ENCODE measurements around the gene SCUBE3.

Gene SCUBE3

DNA sequence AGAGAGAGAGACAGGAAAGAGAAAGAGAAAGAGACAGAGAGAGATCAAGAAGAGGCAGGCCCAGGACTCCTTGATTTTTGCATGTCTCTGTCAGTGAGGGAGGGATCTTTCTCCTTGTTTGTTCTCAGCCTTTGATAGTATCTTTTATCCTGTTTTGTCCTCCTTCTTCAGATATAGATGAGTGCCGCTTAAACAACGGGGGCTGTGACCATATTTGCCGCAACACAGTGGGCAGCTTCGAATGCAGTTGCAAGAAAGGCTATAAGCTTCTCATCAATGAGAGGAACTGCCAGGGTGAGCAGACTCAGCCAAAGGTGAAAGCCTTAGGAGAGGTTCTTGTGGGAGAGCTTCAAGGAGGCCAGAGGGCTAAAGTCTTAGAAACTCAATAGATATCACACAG lies 25.8 kb downstream of the SCUBE3 start:
- H4K20me1 ChIP-seq (ENCODE audit: insufficient read depth, low read length): no peaks in the 10 kb centered on the region
- H3K9me2 ChIP-seq (ENCODE audit: low read depth, low read length): no peaks in the 10 kb centered on the region
- no peaks in the 10 kb centered on the region for H3K79me2 ChIP-seq (ENCODE audit: insufficient read depth, low read length)
- no peak overlapping the region for H3K4me2 ChIP-seq (ENCODE audit: low read length)
- no peaks in the 10 kb centered on the region for H3K27me3 ChIP-seq (ENCODE audit: insufficient read depth, low read length)
- no peaks in the 10 kb centered on the region; the same call in 1 of the 2 replicates for H3K9me3 ChIP-seq (ENCODE audit: low read length)
- H3K27ac ChIP-seq (ENCODE audit: low read depth, low read length, poor library complexity, severe bottlenecking): no peak overlapping the region
- H3K4me3 ChIP-seq (ENCODE audit: low read depth, low read length, poor library complexity, severe bottlenecking): no peak overlapping the region
- no peaks in the 10 kb centered on the region for H3F3A ChIP-seq (ENCODE audit: insufficient read depth, low read length)
- TF ChIP-seq, protein P1, sequence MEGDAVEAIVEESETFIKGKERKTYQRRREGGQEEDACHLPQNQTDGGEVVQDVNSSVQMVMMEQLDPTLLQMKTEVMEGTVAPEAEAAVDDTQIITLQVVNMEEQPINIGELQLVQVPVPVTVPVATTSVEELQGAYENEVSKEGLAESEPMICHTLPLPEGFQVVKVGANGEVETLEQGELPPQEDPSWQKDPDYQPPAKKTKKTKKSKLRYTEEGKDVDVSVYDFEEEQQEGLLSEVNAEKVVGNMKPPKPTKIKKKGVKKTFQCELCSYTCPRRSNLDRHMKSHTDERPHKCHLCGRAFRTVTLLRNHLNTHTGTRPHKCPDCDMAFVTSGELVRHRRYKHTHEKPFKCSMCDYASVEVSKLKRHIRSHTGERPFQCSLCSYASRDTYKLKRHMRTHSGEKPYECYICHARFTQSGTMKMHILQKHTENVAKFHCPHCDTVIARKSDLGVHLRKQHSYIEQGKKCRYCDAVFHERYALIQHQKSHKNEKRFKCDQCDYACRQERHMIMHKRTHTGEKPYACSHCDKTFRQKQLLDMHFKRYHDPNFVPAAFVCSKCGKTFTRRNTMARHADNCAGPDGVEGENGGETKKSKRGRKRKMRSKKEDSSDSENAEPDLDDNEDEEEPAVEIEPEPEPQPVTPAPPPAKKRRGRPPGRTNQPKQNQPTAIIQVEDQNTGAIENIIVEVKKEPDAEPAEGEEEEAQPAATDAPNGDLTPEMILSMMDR (IDR thresholded peaks at IDR 0.05; ENCODE audit: low read length): no peak
- no peak for TF ChIP-seq EZH2 (IDR thresholded peaks at IDR 0.05; ENCODE audit: borderline replicate concordance, low read length)
- H3K36me3 ChIP-seq (ENCODE audit: insufficient read depth, low read length): no peaks in the 10 kb centered on the region
- H2AFZ ChIP-seq (ENCODE audit: low read length): no peak overlapping the region
- no peak overlapping the region for H3K9ac ChIP-seq (ENCODE audit: low read length)
- no peaks in the 10 kb centered on the region for H3K4me1 ChIP-seq (ENCODE audit: insufficient read depth, low read length, severe bottlenecking)

DNA sequence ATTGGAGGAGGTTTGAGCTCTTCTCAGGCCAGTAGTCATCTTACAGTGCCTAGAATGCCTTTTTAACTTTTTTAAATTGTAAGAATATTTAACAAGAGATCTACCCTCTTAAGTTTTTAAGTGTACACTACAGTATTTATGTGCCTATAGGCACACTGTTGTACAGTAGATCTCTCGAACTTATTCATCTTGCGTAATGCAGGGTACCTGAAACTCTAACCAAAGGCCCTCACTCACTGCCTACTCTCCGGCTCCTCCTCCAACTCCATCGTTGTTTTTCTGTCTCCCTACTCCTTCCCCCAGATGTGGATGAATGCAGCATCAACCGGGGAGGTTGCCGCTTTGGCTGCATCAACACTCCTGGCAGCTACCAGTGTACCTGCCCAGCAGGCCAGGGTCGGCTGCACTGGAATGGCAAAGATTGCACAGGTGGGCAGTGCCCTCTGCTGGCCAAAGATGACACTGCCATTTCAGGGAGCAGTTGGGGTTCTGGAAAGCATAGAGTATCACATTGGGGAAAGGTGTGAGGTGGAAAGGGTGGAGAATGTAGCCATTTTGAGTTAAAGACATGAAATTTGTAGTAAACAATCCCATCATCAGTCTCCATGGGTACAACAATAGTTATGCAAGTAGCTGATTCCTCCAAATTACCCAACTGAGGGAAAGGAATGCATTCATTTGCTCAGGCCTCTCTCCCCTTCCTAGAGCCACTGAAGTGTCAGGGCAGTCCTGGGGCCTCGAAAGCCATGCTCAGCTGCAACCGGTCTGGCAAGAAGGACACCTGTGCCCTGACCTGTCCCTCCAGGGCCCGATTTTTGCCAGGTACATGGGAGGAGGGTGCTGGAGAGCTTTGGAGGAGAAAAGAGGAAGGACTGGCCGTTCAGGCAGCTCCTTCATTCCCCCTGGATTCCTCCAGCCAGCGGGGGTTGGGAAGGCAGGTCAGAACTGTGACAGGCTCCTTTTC lies 27.4 kb downstream of the SCUBE3 start:
- Histone ChIP-seq H3K36me3 (ENCODE audit: insufficient read depth, low read length) (no peaks in the 10 kb centered on the region), H3K9ac (ENCODE audit: low read length) (no peak overlapping the region), H2AFZ (ENCODE audit: low read length) (no peak overlapping the region), H3K79me2 (ENCODE audit: insufficient read depth, low read length) (no peaks in the 10 kb centered on the region), H3K4me1 (ENCODE audit: insufficient read depth, low read length, severe bottlenecking) (no peaks in the 10 kb centered on the region), H3K4me3 (ENCODE audit: low read depth, low read length, poor library complexity, severe bottlenecking) (no peak overlapping the region), H3K9me2 (ENCODE audit: low read depth, low read length) (no peaks in the 10 kb centered on the region), H3K9me3 (ENCODE audit: low read length) (no peaks in the 10 kb centered on the region), H3F3A (ENCODE audit: insufficient read depth, low read length) (no peaks in the 10 kb centered on the region), H3K27ac (ENCODE audit: low read depth, low read length, poor library complexity, severe bottlenecking) (no peak overlapping the region), H3K4me2 (ENCODE audit: low read length) (no peak overlapping the region), H3K27me3 (ENCODE audit: insufficient read depth, low read length) (no peaks in the 10 kb centered on the region), H4K20me1 (ENCODE audit: insufficient read depth, low read length) (no peaks in the 10 kb centered on the region)
- no peak for TF ChIP-seq EZH2 (IDR thresholded peaks at IDR 0.05; ENCODE audit: borderline replicate concordance, low read length)
- TF ChIP-seq, protein P1 (IDR thresholded peaks at IDR 0.05; ENCODE audit: low read length): peak; percentile 98

DNA sequence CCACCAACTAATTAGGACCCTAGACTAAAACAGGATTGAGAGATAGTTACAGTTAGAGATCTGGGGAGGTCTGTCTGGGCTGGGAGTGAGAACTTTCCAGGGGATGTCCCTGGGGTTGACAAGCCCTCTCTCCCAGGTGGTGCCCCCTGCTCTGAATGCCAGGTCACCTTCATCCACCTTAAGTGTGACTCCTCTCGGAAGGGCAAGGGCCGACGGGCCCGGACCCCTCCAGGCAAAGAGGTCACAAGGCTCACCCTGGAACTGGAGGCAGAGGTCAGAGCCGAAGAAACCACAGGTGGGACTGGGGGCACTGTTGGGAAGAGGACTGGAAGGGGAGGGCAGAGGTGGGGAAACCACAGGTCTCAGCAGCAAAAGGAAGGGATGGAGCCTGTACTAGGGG lies 28.7 kb downstream of the SCUBE3 start:
- no peak for TF ChIP-seq EZH2 (IDR thresholded peaks at IDR 0.05; ENCODE audit: borderline replicate concordance, low read length)
- TF ChIP-seq, protein P1 (IDR thresholded peaks at IDR 0.05; ENCODE audit: low read length): no peak
- Histone ChIP-seq H3K27ac (ENCODE audit: low read depth, low read length, poor library complexity, severe bottlenecking) (no peak overlapping the region), H3K9ac (ENCODE audit: low read length) (no peak overlapping the region), H3F3A (ENCODE audit: insufficient read depth, low read length) (no peaks in the 10 kb centered on the region), H3K27me3 (ENCODE audit: insufficient read depth, low read length) (no peaks in the 10 kb centered on the region), H2AFZ (ENCODE audit: low read length) (no peak overlapping the region), H3K9me2 (ENCODE audit: low read depth, low read length) (no peaks in the 10 kb centered on the region), H3K9me3 (ENCODE audit: low read length) (no peaks in the 10 kb centered on the region), H3K4me2 (ENCODE audit: low read length) (no peak overlapping the region), H3K4me1 (ENCODE audit: insufficient read depth, low read length, severe bottlenecking) (no peaks in the 10 kb centered on the region), H3K4me3 (ENCODE audit: low read depth, low read length, poor library complexity, severe bottlenecking) (no peak overlapping the region), H3K36me3 (ENCODE audit: insufficient read depth, low read length) (no peaks in the 10 kb centered on the region), H4K20me1 (ENCODE audit: insufficient read depth, low read length) (no peaks in the 10 kb centered on the region), H3K79me2 (ENCODE audit: insufficient read depth, low read length) (no peaks in the 10 kb centered on the region)
